SU-DHL-6 (cell line): Measurements from ENCODE around the gene PRPF31.

Experiments
- H2AFZ ChIP-seq: fragments of 200-600 bp; sonication (generic); 2 replicates; pipeline ENCODE4 v1.6.1; 2014; ENCODE audit warnings: low read depth, mild to moderate bottlenecking, moderate library complexity, mixed read lengths, antibody characterized with exemption, low read length; ENCODE audit not compliant: severe bottlenecking
- H3F3A ChIP-seq: fragments of 200-600 bp; shearing (Covaris generic); 2 replicates; pipeline ENCODE4 v1.6.0; 2016; ENCODE audit warnings: antibody characterized with exemption, mild to moderate bottlenecking; ENCODE audit not compliant: insufficient read depth
- H3K27ac ChIP-seq: fragments of 200-600 bp; sonication (generic); 2 replicates; pipeline ENCODE4 v1.5.1; 2016; ENCODE audit warnings: low read depth, mild to moderate bottlenecking, low read length, moderate library complexity, mixed read lengths
- H3K27me3 ChIP-seq: fragments of 200-600 bp; sonication (generic), shearing (Covaris generic); 2 replicates; pipeline ENCODE4 v1.6.0; 2014; ENCODE audit warnings: mild to moderate bottlenecking, low read length
- H3K36me3 ChIP-seq: fragments of 200-600 bp; sonication (generic); 2 replicates; pipeline ENCODE4 v1.6.1; 2014; ENCODE audit warnings: mild to moderate bottlenecking, low read length, mixed read lengths
- H3K4me2 ChIP-seq: fragments of 300-600, 200-600 bp; shearing (Covaris generic), sonication (generic); 2 replicates; pipeline ENCODE4 v1.6.0; 2014; ENCODE audit warnings: low read length, low read depth, mild to moderate bottlenecking; ENCODE audit not compliant: poor library complexity, severe bottlenecking
- H3K4me3 ChIP-seq: fragments of 200-600 bp; sonication (generic); 2 replicates; pipeline ENCODE4 v1.5.1; 2014; ENCODE audit warnings: antibody characterized with exemption, low read length, mild to moderate bottlenecking, mixed read lengths; ENCODE audit not compliant: insufficient read depth, poor library complexity, severe bottlenecking
- H3K79me2 ChIP-seq: fragments of 200-600 bp; sonication (generic); 2 replicates; pipeline ENCODE4 v1.6.1; 2014; ENCODE audit warnings: mild to moderate bottlenecking, low read length, moderate library complexity; ENCODE audit not compliant: insufficient read depth
- H3K9ac ChIP-seq: fragments of 200-600 bp; sonication (generic); 2 replicates; pipeline ENCODE4 v1.7.0; 2014; ENCODE audit warnings: mild to moderate bottlenecking, low read length
- H3K9me2 ChIP-seq: fragments of 200-600 bp; sonication (generic); replicated peaks from 2 replicates; pipeline ENCODE4 v1.6.1; 2014; ENCODE audit warnings: low read length; ENCODE audit not compliant: insufficient read depth
- H3K9me3 ChIP-seq: fragments of 200-600 bp; sonication (generic); 2 replicates; pipeline ENCODE4 v1.6.1; 2014; ENCODE audit warnings: low read length, mixed read lengths; ENCODE audit not compliant: insufficient read depth
- H4K20me1 ChIP-seq: fragments of 200-600 bp; sonication (generic); 2 replicates; pipeline ENCODE4 v1.6.1; 2014; ENCODE audit warnings: low read depth, mild to moderate bottlenecking, antibody characterized with exemption, low read length, moderate library complexity, mixed read lengths
- EZH2phosphoT487 ChIP-seq: fragments of 200-600 bp; sonication (generic), shearing (Covaris generic); conservative IDR thresholded peaks from 2 replicates; pipeline ENCODE4 v1.6.1; 2018; ENCODE audit warnings: mild to moderate bottlenecking, antibody characterized with exemption, low read length, moderate library complexity, mixed read lengths
- TF ChIP-seq, protein P1 (sequence below): fragments of 200-600 bp; sonication (generic); IDR thresholded peaks from one replicate; pipeline ENCODE4 v1.5.1; 2017; ENCODE audit warnings: antibody characterized with exemption, mild to moderate bottlenecking, low read length, moderate library complexity; ENCODE audit not compliant: insufficient read depth, poor library complexity, severe bottlenecking

Gene PRPF31

GRCh38 chr19:54172471-54173358 is 57.2 kb downstream of the PRPF31 start, which contains the start of gene TMC4:
Gene TMC4, minus strand, starts transcription at chr19:54173160. Its CDS starts 43 bp downstream, at chr19:54173117.
- Histone ChIP-seq H3K27ac (no peak within 1 kb of the TSS), H3K79me2 (no peaks in the 10 kb centered on the region), H2AFZ (no peak within 1 kb of the TSS), H3K36me3 (no peaks in the 10 kb centered on the region), H3K9me3 (no peaks in the 10 kb centered on the region), H3K9me2 (no peaks in the 10 kb centered on the region), H3K27me3 (no peaks in the 10 kb centered on the region), H3K4me3 (no peak within 1 kb of the TSS), H3F3A (no peaks in the 10 kb centered on the region), H3K4me2 (no peak within 1 kb of the TSS), H4K20me1 (no peaks in the 10 kb centered on the region), H3K9ac (no peak within 1 kb of the TSS)
- no peak for TF ChIP-seq EZH2phosphoT487
- TF ChIP-seq, protein P1, sequence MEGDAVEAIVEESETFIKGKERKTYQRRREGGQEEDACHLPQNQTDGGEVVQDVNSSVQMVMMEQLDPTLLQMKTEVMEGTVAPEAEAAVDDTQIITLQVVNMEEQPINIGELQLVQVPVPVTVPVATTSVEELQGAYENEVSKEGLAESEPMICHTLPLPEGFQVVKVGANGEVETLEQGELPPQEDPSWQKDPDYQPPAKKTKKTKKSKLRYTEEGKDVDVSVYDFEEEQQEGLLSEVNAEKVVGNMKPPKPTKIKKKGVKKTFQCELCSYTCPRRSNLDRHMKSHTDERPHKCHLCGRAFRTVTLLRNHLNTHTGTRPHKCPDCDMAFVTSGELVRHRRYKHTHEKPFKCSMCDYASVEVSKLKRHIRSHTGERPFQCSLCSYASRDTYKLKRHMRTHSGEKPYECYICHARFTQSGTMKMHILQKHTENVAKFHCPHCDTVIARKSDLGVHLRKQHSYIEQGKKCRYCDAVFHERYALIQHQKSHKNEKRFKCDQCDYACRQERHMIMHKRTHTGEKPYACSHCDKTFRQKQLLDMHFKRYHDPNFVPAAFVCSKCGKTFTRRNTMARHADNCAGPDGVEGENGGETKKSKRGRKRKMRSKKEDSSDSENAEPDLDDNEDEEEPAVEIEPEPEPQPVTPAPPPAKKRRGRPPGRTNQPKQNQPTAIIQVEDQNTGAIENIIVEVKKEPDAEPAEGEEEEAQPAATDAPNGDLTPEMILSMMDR = no peak

DNA sequence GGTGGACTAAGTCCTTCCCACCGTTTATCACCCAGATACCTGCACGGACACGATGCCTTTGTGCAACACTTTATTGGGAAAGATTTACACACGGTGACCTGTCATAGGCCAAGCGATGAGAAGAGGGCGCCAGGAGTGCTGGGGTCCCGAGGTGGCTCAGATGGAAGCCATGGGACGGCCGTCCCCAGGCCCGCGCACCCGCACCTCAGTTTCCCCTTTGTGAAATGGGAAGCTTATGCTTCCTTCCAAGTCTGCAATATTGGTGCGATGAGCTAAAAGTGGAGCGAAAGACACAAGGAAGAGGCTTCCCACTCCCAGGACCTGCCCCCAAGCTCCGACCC is 57.8 kb downstream of the PRPF31 start:
- Histone ChIP-seq H3K36me3 (no peaks in the 10 kb centered on the region), H3K9me2 (no peaks in the 10 kb centered on the region), H3K79me2 (no peaks in the 10 kb centered on the region), H3K9me3 (no peaks in the 10 kb centered on the region), H2AFZ (no peak overlapping the region), H3K4me2 (no peak overlapping the region), H3F3A (no peaks in the 10 kb centered on the region), H3K4me3 (no peak overlapping the region), H3K9ac (no peak overlapping the region), H3K27me3 (no peaks in the 10 kb centered on the region), H3K27ac (no peak overlapping the region), H4K20me1 (no peaks in the 10 kb centered on the region)
- TF ChIP-seq, protein P1 = no peak
- TF ChIP-seq EZH2phosphoT487 = no peak

GRCh38 chr19:54173951-54174834 is 58.6 kb downstream of the PRPF31 start:
- no peaks in the 10 kb centered on the region for H4K20me1 ChIP-seq
- no peaks in the 10 kb centered on the region for H3K79me2 ChIP-seq
- H3F3A ChIP-seq = no peaks in the 10 kb centered on the region
- TF ChIP-seq EZH2phosphoT487 = no peak
- TF ChIP-seq, protein P1 = no peak
- H3K36me3 ChIP-seq = no peaks in the 10 kb centered on the region
- H3K9me3 ChIP-seq = no peaks in the 10 kb centered on the region
- no peak overlapping the region for H3K4me3 ChIP-seq
- no peak overlapping the region for H3K9ac ChIP-seq
- H3K4me2 ChIP-seq = no peak overlapping the region
- H3K27ac ChIP-seq = no peak overlapping the region
- H3K9me2 ChIP-seq = no peaks in the 10 kb centered on the region
- H2AFZ ChIP-seq = no peak overlapping the region
- H3K27me3 ChIP-seq = no peaks in the 10 kb centered on the region
